ENCODE measurements around the gene ECHDC3.

Gene ECHDC3

GRCh38 chr10:11813177-11813576, 71.0 kb downstream of the ECHDC3 start:
- Histone ChIP-seq H3K4me1 (ENCODE audit: control insufficient read depth, insufficient read depth, low read length, poor library complexity, severe bottlenecking) (peaks cover 11% of the 10 kb centered on the region), H3K36me3 (ENCODE audit: control insufficient read depth, insufficient read depth, low read length) (no peaks in the 10 kb centered on the region), H3K9me3 (ENCODE audit: control insufficient read depth, low read length) (no peaks in the 10 kb centered on the region), H3K27ac (ENCODE audit: low read depth, low read length, severe bottlenecking) (no peak overlapping the region), H3K4me3 (ENCODE audit: extremely low read depth, insufficient read depth, low read length, poor library complexity, severe bottlenecking) (no peak overlapping the region)
- WGBS, 2 experiments (ENCODE audit: insufficient coverage in 2 of 2) = 88 to 95% methylated on average over 3 to 5 of the region's 7 CpGs

Measured in mesodermal cell (in vitro differentiated cells).